ENCODE results near the gene FOXN3. TPM values are rescaled to one million over a fixed set of nuclear protein-coding genes. Genes with fewer than 3 reads are reported as not detected.

FOXN3 gene
- polyA plus RNA-seq, 1 donor from 2014 or later = 10.3 TPM

GRCh38 chr14:89452281-89452680, 35.2 kb upstream of the FOXN3 start:
- H3K9me3 ChIP-seq (ENCODE audit: low read length) = no peaks in the 10 kb centered on the region
- no peak overlapping the region for H3K4me2 ChIP-seq (ENCODE audit: low read length)
- no peaks in the 10 kb centered on the region for H3K27me3 ChIP-seq (ENCODE audit: insufficient read depth, low read depth, low read length)
- H3K9ac ChIP-seq (ENCODE audit: low read length) = no peak overlapping the region
- no peaks in the 10 kb centered on the region for H3K9me2 ChIP-seq (ENCODE audit: insufficient read depth, low read length)
- H3K4me3 ChIP-seq (ENCODE audit: low read length) = no peak overlapping the region
- no peaks in the 10 kb centered on the region for H3K79me2 ChIP-seq (replicated peaks; ENCODE audit: insufficient read depth, low read length)
- no peak overlapping the region for H3K27ac ChIP-seq (ENCODE audit: low read length)
- TF ChIP-seq EP300 (conservative IDR thresholded peaks at IDR 0.05; ENCODE audit: poor library complexity, severe bottlenecking) (no peak), POLR2AphosphoS5 (IDR thresholded peaks at IDR 0.05) (no peak), CTCF (IDR thresholded peaks at IDR 0.05; ENCODE audit: poor library complexity, severe bottlenecking) (no peak), TAF1 (IDR thresholded peaks at IDR 0.05; ENCODE audit: low read depth) (no peak), MXI1 (conservative IDR thresholded peaks at IDR 0.05; ENCODE audit: poor library complexity, severe bottlenecking) (no peak), RAD21 (conservative IDR thresholded peaks at IDR 0.05) (no peak), SMC3 (conservative IDR thresholded peaks at IDR 0.05; ENCODE audit: poor library complexity) (no peak), EZH2 (IDR thresholded peaks at IDR 0.05; ENCODE audit: borderline replicate concordance, insufficient read depth, low read length, poor library complexity, severe bottlenecking) (no peak)
- TF ChIP-seq, protein P1, sequence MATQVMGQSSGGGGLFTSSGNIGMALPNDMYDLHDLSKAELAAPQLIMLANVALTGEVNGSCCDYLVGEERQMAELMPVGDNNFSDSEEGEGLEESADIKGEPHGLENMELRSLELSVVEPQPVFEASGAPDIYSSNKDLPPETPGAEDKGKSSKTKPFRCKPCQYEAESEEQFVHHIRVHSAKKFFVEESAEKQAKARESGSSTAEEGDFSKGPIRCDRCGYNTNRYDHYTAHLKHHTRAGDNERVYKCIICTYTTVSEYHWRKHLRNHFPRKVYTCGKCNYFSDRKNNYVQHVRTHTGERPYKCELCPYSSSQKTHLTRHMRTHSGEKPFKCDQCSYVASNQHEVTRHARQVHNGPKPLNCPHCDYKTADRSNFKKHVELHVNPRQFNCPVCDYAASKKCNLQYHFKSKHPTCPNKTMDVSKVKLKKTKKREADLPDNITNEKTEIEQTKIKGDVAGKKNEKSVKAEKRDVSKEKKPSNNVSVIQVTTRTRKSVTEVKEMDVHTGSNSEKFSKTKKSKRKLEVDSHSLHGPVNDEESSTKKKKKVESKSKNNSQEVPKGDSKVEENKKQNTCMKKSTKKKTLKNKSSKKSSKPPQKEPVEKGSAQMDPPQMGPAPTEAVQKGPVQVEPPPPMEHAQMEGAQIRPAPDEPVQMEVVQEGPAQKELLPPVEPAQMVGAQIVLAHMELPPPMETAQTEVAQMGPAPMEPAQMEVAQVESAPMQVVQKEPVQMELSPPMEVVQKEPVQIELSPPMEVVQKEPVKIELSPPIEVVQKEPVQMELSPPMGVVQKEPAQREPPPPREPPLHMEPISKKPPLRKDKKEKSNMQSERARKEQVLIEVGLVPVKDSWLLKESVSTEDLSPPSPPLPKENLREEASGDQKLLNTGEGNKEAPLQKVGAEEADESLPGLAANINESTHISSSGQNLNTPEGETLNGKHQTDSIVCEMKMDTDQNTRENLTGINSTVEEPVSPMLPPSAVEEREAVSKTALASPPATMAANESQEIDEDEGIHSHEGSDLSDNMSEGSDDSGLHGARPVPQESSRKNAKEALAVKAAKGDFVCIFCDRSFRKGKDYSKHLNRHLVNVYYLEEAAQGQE (IDR thresholded peaks at IDR 0.05; ENCODE audit: borderline replicate concordance) = no peak
- H4K20me1 ChIP-seq (ENCODE audit: insufficient read depth) = no peaks in the 10 kb centered on the region
- H2AFZ ChIP-seq (ENCODE audit: low read depth, low read length) = no peak overlapping the region
- no peaks in the 10 kb centered on the region for H3K36me3 ChIP-seq (ENCODE audit: insufficient read depth, low read length)
- H3F3A ChIP-seq (ENCODE audit: insufficient read depth, low read length, poor library complexity, severe bottlenecking) = no peaks in the 10 kb centered on the region

DNA sequence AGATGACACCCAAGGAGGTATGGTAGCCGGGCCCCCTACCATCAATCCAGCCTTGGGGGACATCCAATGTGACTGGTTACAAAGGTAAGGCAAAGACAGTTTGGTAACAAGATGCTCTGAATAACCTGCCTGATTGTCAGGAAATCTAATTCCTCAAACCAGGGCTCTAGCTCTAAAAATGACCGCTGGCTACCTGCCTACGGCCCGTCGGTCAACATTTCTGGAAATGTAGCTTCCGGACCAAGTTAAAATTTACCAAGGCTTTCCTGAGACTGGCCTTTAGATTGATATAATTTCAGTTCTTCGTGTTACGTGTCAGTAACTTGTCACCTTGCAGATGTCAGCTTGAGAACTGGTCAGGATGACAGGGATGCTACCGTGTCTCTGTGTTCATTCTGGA, 34.2 kb upstream of the FOXN3 start:
- Histone ChIP-seq H3K27ac (ENCODE audit: low read length) (no peak overlapping the region), H3K4me2 (ENCODE audit: low read length) (no peak overlapping the region), H4K20me1 (ENCODE audit: insufficient read depth) (no peaks in the 10 kb centered on the region), H3K9ac (ENCODE audit: low read length) (no peak overlapping the region), H3K9me2 (ENCODE audit: insufficient read depth, low read length) (no peaks in the 10 kb centered on the region), H3F3A (ENCODE audit: insufficient read depth, low read length, poor library complexity, severe bottlenecking) (no peaks in the 10 kb centered on the region), H3K36me3 (ENCODE audit: insufficient read depth, low read length) (no peaks in the 10 kb centered on the region), H3K4me3 (ENCODE audit: low read length) (no peak overlapping the region), H3K79me2 (replicated peaks; ENCODE audit: insufficient read depth, low read length) (no peaks in the 10 kb centered on the region), H2AFZ (ENCODE audit: low read depth, low read length) (no peak overlapping the region), H3K9me3 (ENCODE audit: low read length) (no peaks in the 10 kb centered on the region), H3K27me3 (ENCODE audit: insufficient read depth, low read depth, low read length) (no peaks in the 10 kb centered on the region)
- TF ChIP-seq EP300 (conservative IDR thresholded peaks at IDR 0.05; ENCODE audit: poor library complexity, severe bottlenecking) (no peak), SMC3 (conservative IDR thresholded peaks at IDR 0.05; ENCODE audit: poor library complexity) (no peak)

All from neural cell (in vitro differentiated cells).